ENCODE results near the gene CHTF8.

Gene CHTF8

DNA sequence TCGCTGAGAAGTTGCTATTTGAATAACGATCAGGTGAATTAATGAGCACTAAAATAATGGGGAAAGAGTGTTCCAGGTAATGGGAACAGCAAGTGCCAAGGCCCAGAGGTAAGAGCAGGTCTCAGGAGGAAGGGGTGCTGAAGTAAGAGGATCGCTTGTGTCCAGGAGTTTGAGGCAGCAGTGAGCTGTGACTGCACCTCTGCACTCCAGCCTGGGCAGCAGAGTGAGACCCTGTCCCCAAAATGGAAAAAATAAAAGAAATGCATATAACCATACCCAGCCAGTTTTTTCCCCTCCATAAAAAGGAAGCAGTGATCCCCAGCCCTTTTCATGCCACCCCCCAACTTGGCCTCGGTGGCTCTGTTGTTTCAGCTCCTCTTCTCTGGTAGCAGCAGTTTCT lies 43.7 kb downstream of the CHTF8 start:
- DNase-seq (ENCODE audit: low read depth in 1 of 2, low spot score in 1 of 2) = no peak

DNA sequence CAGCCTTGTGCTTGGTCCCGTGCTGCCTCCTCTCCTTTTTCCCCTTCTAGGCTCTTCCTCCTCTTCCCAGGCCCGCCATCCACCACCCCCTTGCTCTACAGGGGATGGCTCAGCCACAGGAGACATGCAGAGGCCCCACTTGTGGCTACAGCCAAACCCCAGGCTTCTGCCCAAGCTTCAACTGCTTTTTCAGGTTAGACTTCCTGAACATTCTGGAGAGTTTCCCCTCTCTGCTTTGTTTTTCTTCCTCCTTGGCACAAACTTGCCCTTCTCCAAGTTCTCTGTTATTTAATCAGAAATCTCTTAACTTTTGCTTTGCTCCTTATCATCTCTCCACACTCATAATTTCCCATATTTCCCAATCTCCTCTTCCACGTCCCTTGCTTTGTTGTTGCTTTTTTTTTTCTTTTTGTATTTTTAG lies 45.2 kb downstream of the CHTF8 start:
- DNase-seq (ENCODE audit: low read depth in 1 of 2, low spot score in 1 of 2) = no peak

DNA sequence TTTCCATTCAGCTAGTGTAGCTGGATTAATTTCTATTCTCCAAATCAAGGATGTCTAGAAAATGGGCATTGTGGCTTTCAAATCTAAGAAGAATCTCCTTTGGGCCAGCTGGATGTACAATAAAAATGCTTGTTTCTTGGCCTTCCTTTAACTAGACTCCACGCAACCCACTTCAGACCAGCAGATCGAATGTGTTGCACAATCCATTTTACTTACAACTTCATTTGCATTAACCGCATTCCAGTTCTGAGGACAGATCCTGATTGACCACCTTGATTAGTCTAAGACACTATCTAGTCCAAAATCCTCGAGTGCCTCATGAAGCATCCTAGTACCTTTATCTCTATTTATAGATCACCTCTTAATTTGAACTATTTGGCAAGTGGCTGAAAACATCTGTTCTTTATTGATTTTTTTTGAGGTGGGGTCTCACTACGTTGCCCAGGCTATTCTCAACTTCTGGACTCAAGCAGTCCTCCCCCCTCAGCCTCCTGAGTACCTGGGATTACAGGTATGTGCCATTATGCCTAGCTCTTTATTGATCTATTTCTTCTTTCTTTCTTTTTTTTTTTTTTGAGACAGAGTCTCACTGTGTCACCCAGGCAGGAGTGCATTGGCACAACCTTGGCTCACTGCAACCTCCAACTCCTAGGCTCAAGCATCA lies 47.2 kb downstream of the CHTF8 start:
- DNase-seq (ENCODE audit: low read depth in 1 of 2, low spot score in 1 of 2) = no peak

DNA sequence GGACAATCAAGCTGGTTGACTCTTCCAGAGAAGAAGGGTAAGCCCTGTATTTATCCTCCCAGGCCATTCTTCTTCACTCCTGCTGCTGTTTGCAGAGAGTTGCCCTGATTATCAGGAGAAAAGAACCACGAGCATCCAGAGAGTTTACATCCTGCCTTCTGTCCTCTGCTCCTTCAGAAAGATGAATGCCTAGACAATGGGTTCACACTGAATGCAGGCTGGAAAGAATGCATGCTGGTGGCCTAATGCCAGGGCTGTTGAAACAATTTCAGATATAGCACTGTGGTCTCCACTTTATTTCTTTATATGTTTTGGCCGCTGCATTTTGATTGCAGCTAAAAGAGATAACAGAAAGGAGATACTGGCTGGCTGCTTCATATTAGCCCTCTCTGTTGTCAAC lies 48.1 kb downstream of the CHTF8 start:
- no peak for DNase-seq (ENCODE audit: low read depth in 1 of 2, low spot score in 1 of 2)

DNA sequence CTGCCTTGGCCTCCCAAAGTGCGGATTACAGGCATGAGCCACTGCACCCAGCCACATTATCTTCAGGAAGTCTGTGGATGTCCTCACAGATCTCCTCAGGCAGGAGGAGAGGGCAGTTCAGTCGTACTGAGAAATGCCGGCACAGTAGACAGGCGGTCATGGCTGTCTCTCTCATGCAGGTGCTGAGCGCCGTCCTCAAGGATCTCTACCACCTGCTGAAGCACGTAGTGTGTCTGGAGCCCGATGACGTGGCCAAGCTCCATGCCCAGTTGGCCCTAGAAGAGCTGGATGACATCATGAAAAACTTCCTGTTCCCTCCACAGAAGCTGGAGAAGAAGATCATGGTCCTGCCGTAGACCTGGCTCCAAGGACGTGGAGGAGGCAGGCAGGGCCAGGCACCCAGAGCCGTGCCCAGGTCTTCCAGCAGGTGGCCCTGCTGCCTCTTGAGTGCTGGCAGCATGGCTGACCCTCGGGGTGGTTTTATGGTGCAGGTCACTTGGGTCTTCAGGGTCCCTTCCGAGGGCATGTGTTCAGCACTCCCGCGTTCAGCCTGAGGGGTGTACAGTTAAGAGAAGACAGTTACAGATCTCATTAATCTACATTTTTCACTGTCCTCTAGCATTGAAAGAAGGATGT lies 49.0 kb downstream of the CHTF8 start:
- no peak for DNase-seq (ENCODE audit: low read depth in 1 of 2, low spot score in 1 of 2)

DNA sequence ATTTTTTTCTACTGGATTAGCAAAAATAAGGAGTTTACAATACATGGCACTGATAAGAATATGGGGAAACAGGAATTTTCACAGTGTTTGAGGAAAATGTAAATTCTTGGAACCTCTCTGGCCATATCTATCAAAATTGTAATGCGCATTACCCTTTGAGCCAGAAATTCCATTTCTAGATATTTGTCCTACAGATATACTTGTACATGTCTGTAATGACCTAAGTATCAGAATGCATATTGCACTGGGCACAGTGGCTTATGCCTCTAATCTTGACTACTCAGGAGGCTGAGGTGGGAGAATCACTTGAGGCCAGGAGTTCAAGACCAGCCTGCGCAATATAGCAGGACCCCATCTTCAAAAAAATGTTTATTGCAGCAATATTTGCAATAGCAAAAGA lies 52.7 kb downstream of the CHTF8 start:
- no peak for DNase-seq (ENCODE audit: low read depth in 1 of 2, low spot score in 1 of 2)

DNA sequence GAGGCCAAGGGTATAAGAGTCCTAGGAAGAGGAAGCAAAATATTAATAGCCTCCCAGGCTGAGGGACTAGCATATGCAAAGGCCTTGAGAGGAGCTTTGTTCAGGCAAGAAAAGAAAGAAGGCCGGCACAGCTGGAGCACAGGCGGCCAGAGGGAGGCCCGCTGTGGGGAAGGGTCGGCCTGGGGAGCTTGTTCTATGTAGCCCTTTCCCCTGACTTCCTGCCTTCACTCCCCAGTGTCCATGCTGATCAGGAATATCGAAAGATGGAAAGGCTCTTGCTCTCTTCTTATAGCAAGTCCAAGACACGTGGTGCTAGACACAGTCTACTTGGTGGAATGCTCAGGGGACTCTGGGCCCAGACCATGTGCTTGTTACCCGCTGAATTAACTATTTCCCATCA lies 54.3 kb downstream of the CHTF8 start:
- no peak for DNase-seq (ENCODE audit: low read depth in 1 of 2, low spot score in 1 of 2)

DNA sequence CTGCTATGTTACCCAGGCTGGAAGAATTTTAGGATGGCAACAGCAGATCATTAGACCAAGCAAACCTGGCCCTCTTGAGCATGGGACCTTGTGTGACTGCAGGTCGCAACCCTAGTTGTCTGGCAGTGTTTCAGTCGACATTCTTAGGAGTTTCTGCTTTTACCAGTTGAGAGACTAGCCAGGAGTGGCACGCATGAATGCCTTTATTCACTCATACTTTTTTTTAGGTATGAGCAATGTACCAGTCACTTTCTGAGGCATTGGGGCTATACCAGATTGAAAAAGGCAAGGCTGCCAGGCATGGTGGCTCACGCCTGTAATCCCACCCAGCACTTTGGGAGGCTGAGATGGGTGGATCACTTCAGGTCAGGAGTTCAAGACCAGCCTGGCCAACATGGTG lies 55.1 kb downstream of the CHTF8 start:
- DNase-seq (ENCODE audit: low read depth in 1 of 2, low spot score in 1 of 2) = no peak

DNA sequence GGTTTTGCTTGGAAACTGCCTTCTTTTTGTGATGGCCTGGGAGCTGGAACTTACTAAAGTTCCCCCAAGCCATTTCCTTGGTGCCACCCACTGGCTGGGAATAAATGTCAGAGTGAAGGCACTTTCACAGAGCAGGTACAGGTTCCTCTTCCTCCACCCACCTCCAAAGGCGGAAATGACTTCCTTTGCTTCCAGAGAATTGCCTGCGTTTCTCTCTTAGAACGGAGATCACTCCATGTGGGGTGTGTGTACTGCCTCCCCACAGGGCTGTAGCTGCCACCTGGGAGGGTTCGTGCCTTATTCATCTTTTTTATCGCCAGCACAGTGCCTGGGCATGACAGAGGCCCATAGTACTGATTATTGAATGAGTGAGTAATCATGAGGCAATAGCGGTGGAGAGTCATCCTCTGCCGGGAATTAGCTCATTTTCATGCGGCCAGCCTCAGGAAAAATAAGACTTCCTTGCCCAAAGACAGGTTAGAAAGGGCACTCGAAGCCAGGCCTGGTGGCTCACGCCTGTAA lies 59.1 kb downstream of the CHTF8 start:
- DNase-seq (ENCODE audit: low read depth in 1 of 2, low spot score in 1 of 2) = no peak

DNA sequence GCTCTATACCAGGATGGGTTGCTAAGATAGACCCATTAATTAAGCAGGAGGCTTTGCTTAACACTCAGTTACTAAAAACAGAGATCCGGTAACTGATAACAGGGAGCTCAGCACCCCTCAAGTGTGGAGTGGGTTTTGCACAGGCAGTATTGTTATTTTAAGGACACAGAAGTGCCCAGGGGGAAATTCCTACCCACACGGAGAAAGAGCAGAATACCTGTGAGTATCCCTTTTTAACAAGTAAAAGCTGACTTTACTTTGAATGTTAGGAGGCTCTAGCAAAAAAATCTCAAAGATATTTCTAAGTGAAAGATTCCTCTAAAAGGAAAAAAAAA lies 59.8 kb downstream of the CHTF8 start:
- DNase-seq (ENCODE audit: low read depth in 1 of 2, low spot score in 1 of 2) = no peak

DNA sequence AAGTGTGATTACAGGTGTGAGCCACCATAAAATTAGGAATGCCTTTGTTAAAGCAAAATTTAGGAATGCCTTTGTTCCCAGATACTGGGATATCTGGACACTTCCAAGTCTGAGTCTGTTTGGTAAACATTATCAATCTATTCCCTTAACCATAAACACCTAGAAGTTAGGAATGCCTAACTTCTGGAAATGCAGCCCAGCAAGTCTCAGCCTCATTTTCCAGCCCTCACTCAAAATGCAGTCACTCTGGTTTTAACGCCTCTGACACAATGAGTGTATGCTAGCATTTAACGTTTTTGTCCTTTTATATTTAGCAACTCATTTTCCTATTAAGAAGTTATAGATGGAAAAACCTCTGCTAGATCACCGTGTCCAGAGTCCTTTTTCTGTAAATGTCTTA lies 61.4 kb downstream of the CHTF8 start:
- DNase-seq (ENCODE audit: low read depth in 1 of 2, low spot score in 1 of 2) = no peak

DNA sequence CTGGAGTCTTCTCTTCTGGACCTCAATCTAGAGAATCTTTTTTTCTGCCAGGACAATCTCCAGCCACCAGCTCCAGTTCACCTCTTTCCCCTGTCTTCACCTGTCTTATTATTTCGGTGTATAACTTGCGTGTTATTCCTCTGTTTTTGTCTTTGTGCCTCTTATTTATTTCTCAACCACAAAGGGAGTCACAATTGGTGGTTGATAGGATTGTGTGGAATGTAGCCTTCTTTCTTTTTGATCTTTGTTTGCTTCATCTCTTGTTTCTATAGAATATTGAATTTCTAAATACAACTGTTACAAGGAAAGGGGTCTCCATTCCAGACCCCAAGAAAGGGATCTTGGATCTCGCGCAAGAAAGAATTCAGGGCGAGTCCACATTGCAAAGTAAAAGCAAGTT lies 62.9 kb downstream of the CHTF8 start:
- DNase-seq (ENCODE audit: low read depth in 1 of 2, low spot score in 1 of 2) = no peak

All from activated T-helper 1 cell treated with anti-CD3 and anti-CD28 coated beads, Interleukin-2, amount 50 U/mL, for 16 hours (primary cell).